GM21360 (cell line): Measurements from ENCODE around the gene MYOZ3.

ENCODE experiments used
- ATAC-seq: cut with Tn5 transposase; IDR thresholded peaks from one replicate; pipeline ENCODE4 v1.9.1; 2021; ENCODE audit warnings: mild to moderate bottlenecking, moderate library complexity; ENCODE audit not compliant: unreplicated experiment

MYOZ3 gene

GRCh38 chr5:150661086-150661485, at the start of gene MYOZ3:
TSS of gene MYOZ3 (plus strand) at chr5:150661251. CDS start at chr5:150662942, 1,691 bp downstream.
- no peak for ATAC-seq

- no peak for ATAC-seq
These were observed 48.6 kb upstream of the MYOZ3 start for GRCh38 chr5:150612405-150612804.

- ATAC-seq: no peak
These were observed 48.0 kb upstream of the MYOZ3 start for GRCh38 chr5:150612905-150613670.

GRCh38 chr5:150613991-150614660, 46.9 kb upstream of the MYOZ3 start:
- ATAC-seq: no peak

- no peak for ATAC-seq
These were observed 46.4 kb upstream of the MYOZ3 start for GRCh38 chr5:150614661-150615060.

GRCh38 chr5:150615141-150615699, 45.8 kb upstream of the MYOZ3 start:
- ATAC-seq: no peak

- no peak for ATAC-seq
These were observed 45.0 kb upstream of the MYOZ3 start for GRCh38 chr5:150616024-150616470.

- no peak for ATAC-seq
These were observed 44.5 kb upstream of the MYOZ3 start for GRCh38 chr5:150616506-150616905.

- no peak for ATAC-seq
These were observed 42.9 kb upstream of the MYOZ3 start for GRCh38 chr5:150618163-150618562.

- ATAC-seq: no peak
These were observed 42.3 kb upstream of the MYOZ3 start for GRCh38 chr5:150618588-150619281.

- no peak for ATAC-seq
These were observed 41.5 kb upstream of the MYOZ3 start for GRCh38 chr5:150619359-150620230.

- no peak for ATAC-seq
These were observed 39.8 kb upstream of the MYOZ3 start for GRCh38 chr5:150621301-150621700.

GRCh38 chr5:150622157-150622556, 38.9 kb upstream of the MYOZ3 start:
- no peak for ATAC-seq

- ATAC-seq: no peak
These were observed 37.7 kb upstream of the MYOZ3 start for GRCh38 chr5:150623152-150623877.

GRCh38 chr5:150623878-150624216, 37.2 kb upstream of the MYOZ3 start:
- ATAC-seq: no peak

- peak; percentile 27 for ATAC-seq
These were observed 36.5 kb upstream of the MYOZ3 start for GRCh38 chr5:150624334-150625163.

- ATAC-seq: no peak
These were observed 35.9 kb upstream of the MYOZ3 start for GRCh38 chr5:150625164-150625535.

GRCh38 chr5:150625831-150626746, 35.0 kb upstream of the MYOZ3 start:
- no peak for ATAC-seq
